Tibial nerve (tissue), 3 donors: ENCODE results near the gene SERPINA4.

ENCODE experiments used
- CTCF ChIP-seq, 5 experiments: fragments of 200-600 bp in 3 of 5; fragments of 450-650 bp in 2 of 5; sonication (generic) in 3 of 5; IDR thresholded peaks; one replicate each; pipeline ENCODE4 v1.5.1; 2016 to 2019; ENCODE audit warnings: antibody characterized with exemption in 5 of 5, mild to moderate bottlenecking in 3 of 5, moderate library complexity in 2 of 5
- POLR2A ChIP-seq, 2 donors: fragments of 450-650 bp; IDR thresholded peaks; one replicate each; pipeline ENCODE4 v1.6.1; 2017; ENCODE audit warnings: antibody characterized with exemption in 2 of 2, mild to moderate bottlenecking in 2 of 2, moderate library complexity in 2 of 2

- no peak for TF ChIP-seq POLR2A (IDR thresholded peaks at IDR 0.05)
- no peak for TF ChIP-seq CTCF (IDR thresholded peaks at IDR 0.05)
Observed at GRCh38 chr14:94588311-94588710, 27.1 kb downstream of the SERPINA4 start.
